Brain microvascular endothelial cell (primary cell): ENCODE measurements around the gene HEATR5A.
A peak's percentile ranks its signal among the peaks of the same experiment; 100 is the strongest.

Experiments
- DNase-seq: peaks from one replicate; pipeline ENCODE4 v3.0.0-alpha.2; 2020
- H3K27ac ChIP-seq: fragments of 250-450 bp; sonication (Bioruptor Pico); 2 replicates; pipeline ENCODE4 v1.5.1; 2020; ENCODE audit warnings: mild to moderate bottlenecking, moderate library complexity
- H3K27me3 ChIP-seq: fragments of 250-450 bp; sonication (Bioruptor Pico); replicated peaks from 2 replicates; pipeline ENCODE4 v1.5.1; 2020; ENCODE audit warnings: mild to moderate bottlenecking
- H3K36me3 ChIP-seq: fragments of 250-450 bp; sonication (Bioruptor Pico); replicated peaks from 2 replicates; pipeline ENCODE4 v1.5.1; 2020; ENCODE audit warnings: mild to moderate bottlenecking
- H3K4me3 ChIP-seq: 2 replicates; pipeline ENCODE4 v1.5.1; 2011; ENCODE audit warnings: low read depth, mild to moderate bottlenecking, control low read depth, low read length, moderate library complexity
- in situ Hi-C: cut with HindIII; loops from 2 replicates; pipeline ENCODE4 v1.10.0; 2017; ENCODE audit warnings: low sequenced_read_pairs, low pct_ligation_motif_present
- TF ChIP-seq, protein P1 (sequence below): IDR thresholded peaks from 2 replicates; pipeline ENCODE4 v1.5.1; 2011; ENCODE audit warnings: low read depth, mild to moderate bottlenecking, moderate library complexity, low read length, control low read depth, inconsistent platforms; ENCODE audit errors: missing control alignments

Gene HEATR5A

DNA sequence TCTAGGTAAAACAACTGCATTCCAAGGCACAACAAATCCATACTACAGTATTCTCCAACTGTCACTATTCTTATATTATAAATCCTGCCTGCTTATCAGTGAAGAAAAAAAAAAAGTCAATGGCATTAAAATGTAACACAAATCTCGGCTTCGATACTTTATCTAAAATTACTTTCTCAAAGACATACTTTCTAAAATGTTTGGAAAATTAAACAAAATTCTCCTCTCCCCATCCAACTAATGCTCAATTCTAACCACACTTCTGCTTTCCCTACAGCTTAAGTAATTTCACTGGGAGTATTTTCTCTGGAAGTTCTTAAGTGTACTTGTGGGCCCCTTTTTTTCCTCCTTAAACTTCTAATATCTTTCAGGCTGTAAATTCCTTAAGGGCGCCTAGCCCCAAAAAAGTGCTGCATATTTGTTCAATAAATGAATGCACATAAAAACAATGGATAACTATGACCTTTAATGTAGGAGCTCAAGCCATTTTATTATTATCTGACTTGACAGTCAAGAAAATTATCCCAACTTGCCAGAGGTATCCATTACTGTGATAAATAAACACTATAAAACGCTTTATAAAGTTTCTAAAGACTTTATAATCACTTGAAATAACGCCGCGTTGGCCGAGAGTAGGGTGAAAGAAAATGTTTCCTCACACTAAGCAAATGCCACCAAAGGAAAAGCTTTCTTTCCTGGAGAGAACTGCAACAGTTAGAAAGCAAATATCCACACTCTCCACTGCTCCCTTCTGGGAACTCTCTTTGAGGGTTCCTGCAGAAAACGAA is 977 bp downstream of the HEATR5A start:
- Histone ChIP-seq H3K4me3 (peak overlapping the region; percentile 100), H3K36me3 (no peaks in the 10 kb centered on the region), H3K27ac (peak overlapping the region; percentile 72), H3K27me3 (no peaks in the 10 kb centered on the region)
- in situ Hi-C loops, result no loop called here
- TF ChIP-seq, protein P1, sequence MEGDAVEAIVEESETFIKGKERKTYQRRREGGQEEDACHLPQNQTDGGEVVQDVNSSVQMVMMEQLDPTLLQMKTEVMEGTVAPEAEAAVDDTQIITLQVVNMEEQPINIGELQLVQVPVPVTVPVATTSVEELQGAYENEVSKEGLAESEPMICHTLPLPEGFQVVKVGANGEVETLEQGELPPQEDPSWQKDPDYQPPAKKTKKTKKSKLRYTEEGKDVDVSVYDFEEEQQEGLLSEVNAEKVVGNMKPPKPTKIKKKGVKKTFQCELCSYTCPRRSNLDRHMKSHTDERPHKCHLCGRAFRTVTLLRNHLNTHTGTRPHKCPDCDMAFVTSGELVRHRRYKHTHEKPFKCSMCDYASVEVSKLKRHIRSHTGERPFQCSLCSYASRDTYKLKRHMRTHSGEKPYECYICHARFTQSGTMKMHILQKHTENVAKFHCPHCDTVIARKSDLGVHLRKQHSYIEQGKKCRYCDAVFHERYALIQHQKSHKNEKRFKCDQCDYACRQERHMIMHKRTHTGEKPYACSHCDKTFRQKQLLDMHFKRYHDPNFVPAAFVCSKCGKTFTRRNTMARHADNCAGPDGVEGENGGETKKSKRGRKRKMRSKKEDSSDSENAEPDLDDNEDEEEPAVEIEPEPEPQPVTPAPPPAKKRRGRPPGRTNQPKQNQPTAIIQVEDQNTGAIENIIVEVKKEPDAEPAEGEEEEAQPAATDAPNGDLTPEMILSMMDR, result no peak
- peak; percentile 18 for DNase-seq

DNA sequence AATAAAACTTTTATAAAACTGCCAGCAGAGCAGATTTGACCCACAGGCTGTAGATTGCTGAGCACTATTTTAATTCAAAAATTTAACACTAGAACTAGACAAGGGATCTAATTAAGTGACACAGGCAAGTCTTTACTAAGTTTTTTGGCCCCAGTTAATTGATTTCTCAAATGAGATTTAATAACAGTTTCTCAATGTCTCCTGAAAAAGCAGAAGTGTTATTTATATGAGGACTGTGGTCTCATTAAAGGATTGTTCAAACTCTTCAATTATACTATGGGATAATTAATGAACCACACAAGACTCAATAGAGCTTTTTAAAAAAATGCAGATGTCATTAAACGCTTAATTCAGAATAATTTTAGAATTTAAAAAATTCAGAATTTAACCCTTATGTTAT is 1.9 kb downstream of the HEATR5A start:
- TF ChIP-seq, protein P1, result no peak
- Histone ChIP-seq H3K27me3 (no peaks in the 10 kb centered on the region), H3K27ac (no peak overlapping the region), H3K4me3 (no peak overlapping the region), H3K36me3 (no peaks in the 10 kb centered on the region)
- in situ Hi-C loops, result no loop called here
- no peak for DNase-seq

DNA sequence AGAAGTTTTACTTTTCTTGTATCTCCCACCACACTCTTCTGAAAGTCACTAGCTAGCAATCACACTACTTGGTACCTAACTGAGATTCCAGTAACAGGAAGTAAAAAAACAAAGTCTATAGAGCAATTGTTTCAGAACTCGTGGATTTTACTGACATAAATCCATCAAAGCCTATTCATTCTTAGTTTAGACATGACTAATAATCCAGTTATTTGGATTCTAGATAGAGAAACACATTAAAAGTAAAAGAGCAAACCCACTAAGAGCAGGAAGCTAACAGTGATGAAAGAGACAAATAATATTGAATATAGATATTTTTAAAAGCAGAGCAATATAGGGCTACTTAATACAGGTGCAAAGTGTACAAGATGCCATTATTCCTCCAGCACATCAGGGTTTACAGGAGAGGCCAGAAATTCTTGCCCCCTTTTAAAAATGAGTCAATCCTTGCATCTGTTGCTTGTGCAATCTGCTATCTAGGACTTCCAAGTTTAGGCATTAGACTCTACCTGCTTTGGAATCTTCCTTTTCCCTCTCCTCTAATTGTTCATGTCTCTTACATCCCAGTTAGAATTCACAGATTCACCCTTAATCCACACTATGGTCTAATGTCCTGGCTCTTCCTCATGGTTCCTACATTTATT is 6.0 kb downstream of the HEATR5A start:
- Histone ChIP-seq H3K36me3 (no peaks in the 10 kb centered on the region), H3K27ac (no peak overlapping the region), H3K4me3 (no peak overlapping the region), H3K27me3 (no peaks in the 10 kb centered on the region)
- TF ChIP-seq, protein P1, result no peak
- in situ Hi-C loops, result no loop called here
- DNase-seq, result no peak

DNA sequence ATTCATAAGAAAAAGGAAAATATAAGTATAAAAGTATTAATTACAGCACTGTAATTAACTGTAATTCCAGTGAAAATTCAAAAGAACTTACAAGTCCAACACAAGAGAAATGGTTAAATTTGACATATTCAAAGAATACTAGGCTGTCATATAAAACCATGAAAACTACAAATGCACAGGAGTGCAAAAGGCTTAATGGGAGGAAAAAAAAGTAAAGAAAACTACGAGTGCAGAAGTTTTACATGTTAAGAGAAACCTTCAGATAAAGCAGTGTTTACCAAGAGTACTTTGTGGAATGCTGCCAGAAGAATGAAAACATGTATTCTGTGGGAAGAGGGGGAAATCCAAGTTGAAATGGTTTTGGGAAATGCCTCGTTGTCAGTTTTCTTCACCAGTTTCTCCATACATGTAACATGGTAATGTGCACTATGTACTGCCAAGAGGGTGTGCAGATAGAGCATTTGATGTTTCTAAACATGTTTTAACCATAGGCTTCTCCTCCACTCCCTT is 9.1 kb downstream of the HEATR5A start:
- Histone ChIP-seq H3K36me3 (no peaks in the 10 kb centered on the region), H3K27ac (no peak overlapping the region), H3K4me3 (no peak overlapping the region), H3K27me3 (no peaks in the 10 kb centered on the region)
- no peak for DNase-seq
- in situ Hi-C loops, result no loop called here
- TF ChIP-seq, protein P1, result no peak

DNA sequence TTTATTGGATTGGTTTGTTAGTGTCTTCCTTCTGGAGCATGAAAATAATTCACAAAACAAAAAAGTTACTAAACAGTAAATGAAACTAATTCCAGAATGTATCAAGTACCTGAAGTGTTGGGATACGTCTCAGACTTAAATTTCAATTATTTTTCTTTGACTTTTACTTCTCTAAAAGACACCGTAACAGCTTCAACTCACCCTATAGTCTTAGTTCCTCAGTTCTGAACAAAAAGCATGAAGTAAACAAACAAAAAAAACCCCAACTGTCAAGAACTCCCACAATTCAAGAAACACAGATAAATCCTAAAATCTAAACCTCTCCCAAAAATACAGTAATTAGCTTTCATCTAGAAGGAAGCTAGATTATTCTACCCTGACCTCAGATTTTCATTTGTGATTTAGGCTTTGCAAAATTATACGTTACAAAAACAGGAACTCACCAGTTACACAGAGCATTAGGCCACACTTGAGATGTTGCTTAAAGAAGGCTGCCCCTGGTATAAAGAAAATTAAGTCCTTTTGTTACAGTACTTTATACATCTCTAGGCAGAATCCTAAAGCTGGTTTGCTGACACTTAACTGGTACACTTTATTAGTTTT is 10.2 kb downstream of the HEATR5A start:
- Histone ChIP-seq H3K27ac (no peak overlapping the region), H3K27me3 (no peaks in the 10 kb centered on the region), H3K36me3 (no peaks in the 10 kb centered on the region), H3K4me3 (no peak overlapping the region)
- no peak for DNase-seq
- TF ChIP-seq, protein P1, result no peak
- in situ Hi-C loops, result no loop called here
